ENCODE results near the gene CSMD2.

CSMD2 gene

GRCh38 chr1:33949570-33949969 is 215.5 kb downstream of the CSMD2 start:
- DNase-seq, result no peak

GRCh38 chr1:33948291-33948690 is 216.7 kb downstream of the CSMD2 start:
- no peak for DNase-seq

GRCh38 chr1:33946836-33947235 is 218.2 kb downstream of the CSMD2 start:
- DNase-seq, result no peak

- no peak for DNase-seq
Measured at GRCh38 chr1:33944846-33945245, 220.2 kb downstream of the CSMD2 start.

GRCh38 chr1:33943978-33944377 is 221.1 kb downstream of the CSMD2 start:
- no peak for DNase-seq

- DNase-seq, result no peak
Measured at GRCh38 chr1:33932871-33933270, 232.2 kb downstream of the CSMD2 start.

GRCh38 chr1:33931111-33931475 is 233.9 kb downstream of the CSMD2 start:
- no peak for DNase-seq

GRCh38 chr1:33930346-33931110 is 234.5 kb downstream of the CSMD2 start:
- DNase-seq, result no peak

- no peak for DNase-seq
Measured at GRCh38 chr1:33928251-33928650, 236.8 kb downstream of the CSMD2 start.

GRCh38 chr1:33927721-33928120 is 237.3 kb downstream of the CSMD2 start:
- no peak for DNase-seq

GRCh38 chr1:33925586-33925985 is 239.4 kb downstream of the CSMD2 start:
- DNase-seq, result no peak

- DNase-seq, result no peak
Measured at GRCh38 chr1:33921281-33921680, 243.7 kb downstream of the CSMD2 start.

GRCh38 chr1:33918368-33918767 is 246.7 kb downstream of the CSMD2 start:
- DNase-seq, result no peak

GRCh38 chr1:33916786-33917185 is 248.2 kb downstream of the CSMD2 start:
- DNase-seq, result no peak

GRCh38 chr1:33914531-33914930 is 250.5 kb downstream of the CSMD2 start:
- DNase-seq, result no peak

GRCh38 chr1:33908324-33908956 is 256.6 kb downstream of the CSMD2 start:
- DNase-seq, result no peak

- no peak for DNase-seq
Measured at GRCh38 chr1:33906156-33906555, 258.9 kb downstream of the CSMD2 start.

GRCh38 chr1:33905241-33905640 is 259.8 kb downstream of the CSMD2 start:
- DNase-seq, result no peak

GRCh38 chr1:33903210-33903589 is 261.8 kb downstream of the CSMD2 start:
- no peak for DNase-seq

GRCh38 chr1:33902486-33903209 is 262.4 kb downstream of the CSMD2 start:
- DNase-seq, result no peak

- DNase-seq, result no peak
Measured at GRCh38 chr1:33899746-33900145, 265.3 kb downstream of the CSMD2 start.

- DNase-seq, result no peak
Measured at GRCh38 chr1:33898881-33899280, 266.1 kb downstream of the CSMD2 start.

GRCh38 chr1:33898406-33898805 is 266.6 kb downstream of the CSMD2 start:
- no peak for DNase-seq

- DNase-seq, result no peak
Measured at GRCh38 chr1:33897092-33897725, 267.8 kb downstream of the CSMD2 start.

Measured in activated effector memory CD4-positive, alpha-beta T cell treated with anti-CD3 and anti-CD28 coated beads, Interleukin-2, amount 50 U/mL, for 16 hours (primary cell).